ENCODE measurements around the gene GRID1.

Gene GRID1

GRCh38 chr10:86191166-86191565 lies 175.4 kb downstream of the GRID1 start:
- Histone ChIP-seq H3K36me3 (ENCODE audit: control insufficient read depth in 2 of 2, insufficient read depth in 1 of 2, low read length in 2 of 2) (no peaks in the 10 kb centered on the region), H3K4me3 (ENCODE audit: low read depth, low read length) (no peak overlapping the region), H3K9me3 (ENCODE audit: control insufficient read depth, insufficient read depth, low read depth, low read length) (no peaks in the 10 kb centered on the region), H3K4me1 (ENCODE audit: control insufficient read depth, insufficient read depth, low read length) (no peaks in the 10 kb centered on the region), H3K27ac (ENCODE audit: extremely low read depth, low read depth, low read length) (no peak overlapping the region)
- POLR2A ChIA-PET, result no interaction called here
- TF ChIP-seq ZNF121 (tag by site-specific recombination; IDR thresholded peaks at IDR 0.05), result no peak
- TF ChIP-seq ZNF266 (tag by site-specific recombination; IDR thresholded peaks at IDR 0.05; ENCODE audit: low read depth), result no peak
- TF ChIP-seq ZNF791 (tag by site-specific recombination; IDR thresholded peaks at IDR 0.05), result no peak
- TF ChIP-seq ZNF416 (tag by site-specific recombination; IDR thresholded peaks at IDR 0.05), result no peak
- no peak for TF ChIP-seq ZNF248 (tag by site-specific recombination; IDR thresholded peaks at IDR 0.05)
- no peak for TF ChIP-seq INSM2 (tag by site-specific recombination; IDR thresholded peaks at IDR 0.05)
- no peak for TF ChIP-seq YY1 (tag by site-specific recombination; IDR thresholded peaks at IDR 0.05)
- no peak for TF ChIP-seq HOXA7 (CRISPR knock-in tag; IDR thresholded peaks at IDR 0.05; ENCODE audit: borderline replicate concordance)
- no peak for TF ChIP-seq KLF9 (tag by site-specific recombination; IDR thresholded peaks at IDR 0.05; ENCODE audit: low read depth)
- TF ChIP-seq ZBTB7A (tag by site-specific recombination; IDR thresholded peaks at IDR 0.05; ENCODE audit: low read depth), result no peak
- no peak for TF ChIP-seq ZNF610 (tag by site-specific recombination; IDR thresholded peaks at IDR 0.05; ENCODE audit: borderline replicate concordance)
- CTCF ChIA-PET, result no interaction called here

- no peaks in the 10 kb centered on the region for H3K36me3 ChIP-seq (ENCODE audit: control insufficient read depth in 2 of 2, insufficient read depth in 1 of 2, low read length in 2 of 2)
- no peaks in the 10 kb centered on the region for H3K4me1 ChIP-seq (ENCODE audit: control insufficient read depth, insufficient read depth, low read length)
- no peak for TF ChIP-seq ZEB2 (tag by site-specific recombination; IDR thresholded peaks at IDR 0.05)
- ChIA-PET CTCF (interaction anchor here (0.6 kb wide), 1 partner anchor 1366 kb away, joined by 3 read pairs; no protein-coding TSS in a partner anchor), POLR2A (no interaction called here)
- H3K4me3 ChIP-seq (ENCODE audit: low read depth, low read length), result no peak overlapping the region
- no peaks in the 10 kb centered on the region for H3K9me3 ChIP-seq (ENCODE audit: control insufficient read depth, insufficient read depth, low read depth, low read length)
- H3K27ac ChIP-seq (ENCODE audit: extremely low read depth, low read depth, low read length), result no peak overlapping the region
Measured at GRCh38 chr10:86190291-86190690, 176.3 kb downstream of the GRID1 start.

- no peaks in the 10 kb centered on the region for H3K9me3 ChIP-seq (ENCODE audit: control insufficient read depth, insufficient read depth, low read depth, low read length)
- TF ChIP-seq ZBTB44 (tag by site-specific recombination; IDR thresholded peaks at IDR 0.05), result no peak
- H3K4me1 ChIP-seq (ENCODE audit: control insufficient read depth, insufficient read depth, low read length), result no peaks in the 10 kb centered on the region
- H3K36me3 ChIP-seq (ENCODE audit: control insufficient read depth in 2 of 2, insufficient read depth in 1 of 2, low read length in 2 of 2), result no peaks in the 10 kb centered on the region
- CTCF ChIA-PET, result interaction anchor here (0.6 kb wide), 1 partner anchor 1366 kb away, joined by 3 read pairs; no protein-coding TSS in a partner anchor
- no peak overlapping the region for H3K4me3 ChIP-seq (ENCODE audit: low read depth, low read length)
- no peak overlapping the region for H3K27ac ChIP-seq (ENCODE audit: extremely low read depth, low read depth, low read length)
- POLR2A ChIA-PET, result no interaction called here
Measured at GRCh38 chr10:86189891-86190290, 176.7 kb downstream of the GRID1 start.

- H3K4me1 ChIP-seq (ENCODE audit: control insufficient read depth, insufficient read depth, low read length), result no peaks in the 10 kb centered on the region
- no peak overlapping the region for H3K4me3 ChIP-seq (ENCODE audit: low read depth, low read length)
- H3K36me3 ChIP-seq (ENCODE audit: control insufficient read depth in 2 of 2, insufficient read depth in 1 of 2, low read length in 2 of 2), result no peaks in the 10 kb centered on the region
- CTCF ChIA-PET, result no interaction called here
- POLR2A ChIA-PET, result no interaction called here
- H3K27ac ChIP-seq (ENCODE audit: extremely low read depth, low read depth, low read length), result no peak overlapping the region
- no peaks in the 10 kb centered on the region for H3K9me3 ChIP-seq (ENCODE audit: control insufficient read depth, insufficient read depth, low read depth, low read length)
- TF ChIP-seq ZNF354C (tag by site-specific recombination; IDR thresholded peaks at IDR 0.05; ENCODE audit: borderline replicate concordance, low read depth), result no peak
- no peak for TF ChIP-seq ZNF175 (tag by site-specific recombination; IDR thresholded peaks at IDR 0.05)
- no peak for TF ChIP-seq ZNF704 (tag by site-specific recombination; IDR thresholded peaks at IDR 0.05)
- no peak for TF ChIP-seq ZNF510 (tag by site-specific recombination; IDR thresholded peaks at IDR 0.05; ENCODE audit: insufficient replicate concordance)
- TF ChIP-seq IKZF3 (tag by site-specific recombination; IDR thresholded peaks at IDR 0.05), result no peak
- TF ChIP-seq ZNF274 (IDR thresholded peaks at IDR 0.05; ENCODE audit: low read length), result no peak
- TF ChIP-seq ZNF274 (tag by site-specific recombination; IDR thresholded peaks at IDR 0.05; ENCODE audit: borderline replicate concordance), result no peak
- TF ChIP-seq ZBTB49 (tag by site-specific recombination; IDR thresholded peaks at IDR 0.05; ENCODE audit: low read depth), result no peak
- no peak for TF ChIP-seq ZNF223 (tag by site-specific recombination; IDR thresholded peaks at IDR 0.05)
Measured at GRCh38 chr10:86188796-86189558, 177.6 kb downstream of the GRID1 start.
